ENCODE results near the gene NUDT15.
A peak's percentile ranks its signal among the peaks of the same experiment; 100 is the strongest.
"Not testable (repeated sequence)": the region's sequence is repeated elsewhere in the genome, so short reads cannot be mapped to it uniquely, and the experiment has no call there.

NUDT15 gene

GRCh38 chr13:48037346-48038173, at the start of gene NUDT15:
NUDT15 (plus strand) TSS chr13:48037726; CDS start chr13:48037747, 21 bp downstream.
- Mint-ChIP-seq H3K9me3 (peaks cover 4% of the 10 kb centered on the region), H3K36me3 (ENCODE audit: low read depth) (peaks cover 49% of the 10 kb centered on the region)

GRCh38 chr13:47990427-47990826, 47.1 kb upstream of the NUDT15 start:
- peaks cover 54% of the 10 kb centered on the region for H3K36me3 Mint-ChIP-seq (ENCODE audit: low read depth)
- H3K9me3 Mint-ChIP-seq = no peaks in the 10 kb centered on the region
- H3K27ac Mint-ChIP-seq = no peak overlapping the region
- peaks cover 6% of the 10 kb centered on the region for H3K4me1 Mint-ChIP-seq (ENCODE audit: low read depth)
- no peaks in the 10 kb centered on the region for H3K27me3 Mint-ChIP-seq (ENCODE audit: low read depth)
- no peak for DNase-seq (ENCODE audit: low spot score)
- no peak overlapping the region for H3K4me3 Mint-ChIP-seq

More at GRCh38 chr13:48037346-48038173, at the start of gene NUDT15:
- Mint-ChIP-seq H3K27me3 (ENCODE audit: low read depth) (no peaks in the 10 kb centered on the region), H3K4me3 (peak within 1 kb of the TSS; percentile 97), H3K27ac (peak within 1 kb of the TSS; percentile 92), H3K4me1 (ENCODE audit: low read depth) (peaks cover 29% of the 10 kb centered on the region)
- DNase-seq (ENCODE audit: low spot score) = peak; percentile 95

- Mint-ChIP-seq H3K36me3 (ENCODE audit: low read depth) (peaks cover 50% of the 10 kb centered on the region), H3K9me3 (no peaks in the 10 kb centered on the region), H3K27me3 (ENCODE audit: low read depth) (no peaks in the 10 kb centered on the region), H3K27ac (no peak overlapping the region), H3K4me1 (ENCODE audit: low read depth) (peaks cover 6% of the 10 kb centered on the region), H3K4me3 (no peak overlapping the region)
- no peak for DNase-seq (ENCODE audit: low spot score)
Observed at GRCh38 chr13:47990920-47991466, 46.5 kb upstream of the NUDT15 start.

- peaks cover 49% of the 10 kb centered on the region for H3K36me3 Mint-ChIP-seq (ENCODE audit: low read depth)
- no peak overlapping the region for H3K27ac Mint-ChIP-seq
- no peaks in the 10 kb centered on the region for H3K9me3 Mint-ChIP-seq
- no peak overlapping the region for H3K4me3 Mint-ChIP-seq
- peaks cover 6% of the 10 kb centered on the region for H3K4me1 Mint-ChIP-seq (ENCODE audit: low read depth)
- no peaks in the 10 kb centered on the region for H3K27me3 Mint-ChIP-seq (ENCODE audit: low read depth)
- no peak for DNase-seq (ENCODE audit: low spot score)
Observed at GRCh38 chr13:47991859-47992258, 45.7 kb upstream of the NUDT15 start.

GRCh38 chr13:47997384-47997783, 40.1 kb upstream of the NUDT15 start:
- peaks cover 30% of the 10 kb centered on the region for H3K36me3 Mint-ChIP-seq (ENCODE audit: low read depth)
- H3K9me3 Mint-ChIP-seq = no peaks in the 10 kb centered on the region
- no peaks in the 10 kb centered on the region for H3K27me3 Mint-ChIP-seq (ENCODE audit: low read depth)
- DNase-seq (ENCODE audit: low spot score) = no peak
- no peak overlapping the region for H3K4me3 Mint-ChIP-seq
- peaks cover 24% of the 10 kb centered on the region for H3K4me1 Mint-ChIP-seq (ENCODE audit: low read depth)
- no peak overlapping the region for H3K27ac Mint-ChIP-seq

- Mint-ChIP-seq H3K4me3 (peak overlapping the region; percentile 96), H3K9me3 (no peaks in the 10 kb centered on the region), H3K36me3 (ENCODE audit: low read depth) (peaks cover 12% of the 10 kb centered on the region), H3K27me3 (ENCODE audit: low read depth) (no peaks in the 10 kb centered on the region), H3K4me1 (ENCODE audit: low read depth) (peaks cover 21% of the 10 kb centered on the region), H3K27ac (no peak overlapping the region)
- DNase-seq (ENCODE audit: low spot score) = no peak
Observed at GRCh38 chr13:47999973-48000372, 37.6 kb upstream of the NUDT15 start.

- no peak for DNase-seq (ENCODE audit: low spot score)
- peak overlapping the region; percentile 96 for H3K4me3 Mint-ChIP-seq
Observed at GRCh38 chr13:48000559-48001113, 36.9 kb upstream of the NUDT15 start.

GRCh38 chr13:48001114-48001881, 36.2 kb upstream of the NUDT15 start, which contains the start of gene SUCLA2:
SUCLA2 (minus strand) TSS chr13:48001273; CDS start chr13:48001269, 4 bp downstream.
- Mint-ChIP-seq H3K27me3 (ENCODE audit: low read depth) (no peaks in the 10 kb centered on the region), H3K27ac (peak within 1 kb of the TSS; percentile 94), H3K36me3 (ENCODE audit: low read depth) (peaks cover 10% of the 10 kb centered on the region), H3K9me3 (no peaks in the 10 kb centered on the region), H3K4me1 (ENCODE audit: low read depth) (peaks cover 21% of the 10 kb centered on the region), H3K4me3 (peak within 1 kb of the TSS; percentile 96)
- DNase-seq (ENCODE audit: low spot score) = peak; percentile 95

More at GRCh38 chr13:48000559-48001113, 36.9 kb upstream of the NUDT15 start:
- Mint-ChIP-seq H3K9me3 (no peaks in the 10 kb centered on the region), H3K4me1 (ENCODE audit: low read depth) (peaks cover 21% of the 10 kb centered on the region), H3K36me3 (ENCODE audit: low read depth) (peaks cover 12% of the 10 kb centered on the region), H3K27ac (peak overlapping the region; percentile 71), H3K27me3 (ENCODE audit: low read depth) (no peaks in the 10 kb centered on the region)

- peak overlapping the region; percentile 96 for H3K4me3 Mint-ChIP-seq
- H3K36me3 Mint-ChIP-seq (ENCODE audit: low read depth); DNase-seq (ENCODE audit: low spot score); H3K9me3 Mint-ChIP-seq; H3K27me3 Mint-ChIP-seq (ENCODE audit: low read depth): not testable (repeated sequence)
- peak overlapping the region; percentile 94 for H3K27ac Mint-ChIP-seq
- H3K4me1 Mint-ChIP-seq (ENCODE audit: low read depth) = peaks cover 21% of the 10 kb centered on the region
Observed at GRCh38 chr13:48001999-48002398, 35.5 kb upstream of the NUDT15 start.

- peaks cover 3% of the 10 kb centered on the region for H3K36me3 Mint-ChIP-seq (ENCODE audit: low read depth)
- H3K4me1 Mint-ChIP-seq (ENCODE audit: low read depth) = peaks cover 18% of the 10 kb centered on the region
- H3K27me3 Mint-ChIP-seq (ENCODE audit: low read depth) = no peaks in the 10 kb centered on the region
- no peak for DNase-seq (ENCODE audit: low spot score)
- H3K9me3 Mint-ChIP-seq = no peaks in the 10 kb centered on the region
- H3K4me3 Mint-ChIP-seq = no peak overlapping the region
- H3K27ac Mint-ChIP-seq = no peak overlapping the region
Observed at GRCh38 chr13:48004201-48004600, 33.3 kb upstream of the NUDT15 start.

GRCh38 chr13:48006396-48006795, 31.1 kb upstream of the NUDT15 start:
- no peak for DNase-seq (ENCODE audit: low spot score)
- H3K4me3 Mint-ChIP-seq = no peak overlapping the region
- no peaks in the 10 kb centered on the region for H3K9me3 Mint-ChIP-seq
- peaks cover 10% of the 10 kb centered on the region for H3K4me1 Mint-ChIP-seq (ENCODE audit: low read depth)
- peaks cover 6% of the 10 kb centered on the region for H3K36me3 Mint-ChIP-seq (ENCODE audit: low read depth)
- no peaks in the 10 kb centered on the region for H3K27me3 Mint-ChIP-seq (ENCODE audit: low read depth)
- no peak overlapping the region for H3K27ac Mint-ChIP-seq

GRCh38 chr13:48009284-48009683, 28.2 kb upstream of the NUDT15 start:
- Mint-ChIP-seq H3K9me3 (no peaks in the 10 kb centered on the region), H3K4me1 (ENCODE audit: low read depth) (peaks cover 1% of the 10 kb centered on the region), H3K36me3 (ENCODE audit: low read depth) (peaks cover 5% of the 10 kb centered on the region), H3K27me3 (ENCODE audit: low read depth) (no peaks in the 10 kb centered on the region), H3K27ac (no peak overlapping the region), H3K4me3 (no peak overlapping the region)
- DNase-seq (ENCODE audit: low spot score) = no peak

GRCh38 chr13:48010698-48011097, 26.8 kb upstream of the NUDT15 start:
- Mint-ChIP-seq H3K4me1 (ENCODE audit: low read depth) (peaks cover 1% of the 10 kb centered on the region), H3K4me3 (no peak overlapping the region), H3K9me3 (no peaks in the 10 kb centered on the region), H3K27ac (no peak overlapping the region), H3K27me3 (ENCODE audit: low read depth) (no peaks in the 10 kb centered on the region), H3K36me3 (ENCODE audit: low read depth) (peaks cover 5% of the 10 kb centered on the region)
- DNase-seq (ENCODE audit: low spot score) = no peak

All from T-helper 2 cell treated with Interferon-gamma antibody and Interleukin-4, amounts not matched to agents 5 μg/mL and 100 μg/mL, for 36 hours (primary cell).